HCT116 (cell line): ENCODE results near the gene FAP. TPM values are rescaled to one million over a fixed set of nuclear protein-coding genes. Genes with fewer than 3 reads are reported as not detected.

Source experiments
- ATAC-seq: fragments of 200-7000 bp; cut with Tn5 transposase; 2 replicates; pipeline ENCODE4 v1.9.1; 2020; ENCODE audit warnings: mild to moderate bottlenecking, moderate library complexity
- BruUV-seq: library from RNA; stranded (reverse); fragments of 400-500 nt; replicated peaks from 2 replicates; lab custom pipeline; 2021; lab: Mats Ljungman, UMichigan
- CTCF ChIA-PET: fragments of 300-600 bp; sonication (Branson Sonifier 250); formaldehyde crosslinking; loops from one replicate; lab custom pipeline; 2021; ENCODE audit warnings: antibody characterized with exemption; lab: Charles Lee
- POLR2A ChIA-PET: fragments of 300-600, 350-600 bp; sonication (Branson Sonifier 250); formaldehyde crosslinking; loops from one replicate; lab custom pipeline; 2021; ENCODE audit warnings: antibody characterized with exemption; lab: Charles Lee
- RAD21 ChIA-PET, 2 experiments: fragments of 300-600 bp; sonication (Branson Sonifier 250); formaldehyde crosslinking; loops; one replicate each; lab custom pipeline; 2023; ENCODE audit warnings: low total read pairs in 2 of 2; ENCODE audit not compliant: uncharacterized antibody in 2 of 2, unreplicated experiment in 2 of 2, low non-redundant PET in 1 of 2; lab: Charles Lee
- DNase-seq: peaks from one replicate; pipeline ENCODE4 v3.0.0-alpha.2; 2010; ENCODE audit warnings: low read depth, low spot score
- H2AFZ ChIP-seq: fragments of 200-600 bp; shearing (Covaris generic), sonication (generic); 2 replicates; pipeline ENCODE4 v1.6.1; 2017; ENCODE audit warnings: low read depth, mixed run types, mixed read lengths, antibody characterized with exemption, low read length; ENCODE audit not compliant: poor library complexity, severe bottlenecking
- H3K27ac ChIP-seq: 2 replicates; pipeline ENCODE4 v1.5.1; 2012; ENCODE audit warnings: low read depth, low read length
- H3K27me3 ChIP-seq: fragments of 200-600 bp; sonication (generic); 2 replicates; pipeline ENCODE4 v1.6.1; 2016; ENCODE audit warnings: mixed run types, low read length, mixed read lengths; ENCODE audit not compliant: insufficient read depth
- H3K36me3 ChIP-seq, 2 experiments: fragments of 200-500 bp in 1 of 2; fragments of 200-600 bp in 1 of 2; sonication (Bioruptor generic) in 1 of 2; sonication (generic) in 1 of 2; 2 replicates each; pipeline versions ENCODE4 v1.5.1 to v1.6.1; 2014 to 2016; ENCODE audit warnings: low read length in 2 of 2, inconsistent platforms in 1 of 2, mixed read lengths in 1 of 2, mixed run types in 1 of 2; ENCODE audit not compliant: insufficient read depth in 2 of 2, control insufficient read depth in 1 of 2
- H3K4me1 ChIP-seq, 2 experiments: fragments of 200-600 bp in 1 of 2; sonication (generic) in 1 of 2; 2 replicates each; pipeline versions ENCODE4 v1.5.1 to v1.6.1; 2012 to 2017; ENCODE audit warnings: low read length in 2 of 2, inconsistent platforms in 1 of 2, mild to moderate bottlenecking in 1 of 2, mixed read lengths in 1 of 2, mixed run types in 1 of 2, moderate library complexity in 1 of 2; ENCODE audit not compliant: insufficient read depth in 2 of 2, control insufficient read depth in 1 of 2
- H3K4me2 ChIP-seq: fragments of 200-600 bp; sonication (generic); 2 replicates; pipeline ENCODE4 v1.6.1; 2017; ENCODE audit warnings: mixed run types, low read length, mixed read lengths
- H3K4me3 ChIP-seq, 2 experiments: fragments of 200-600 bp in 1 of 2; sonication (generic) in 1 of 2; replicated peaks in 1 of 2; 2 replicates each; pipeline ENCODE4 v1.5.1; 2011 to 2016; ENCODE audit warnings: low read length in 2 of 2, control low read depth in 1 of 2, low read depth in 1 of 2, mild to moderate bottlenecking in 1 of 2, mixed read lengths in 1 of 2, mixed run types in 1 of 2
- H3K79me2 ChIP-seq: fragments of 200-600 bp; sonication (generic); 2 replicates; pipeline ENCODE4 v1.6.1; 2017; ENCODE audit warnings: mild to moderate bottlenecking, mixed run types, low read length, moderate library complexity, mixed read lengths; ENCODE audit not compliant: insufficient read depth
- H3K9ac ChIP-seq: fragments of 200-600 bp; sonication (generic); 2 replicates; pipeline ENCODE4 v1.6.1; 2016; ENCODE audit warnings: low read length, mixed read lengths
- H3K9me2 ChIP-seq: fragments of 200-600 bp; sonication (generic), shearing (Covaris generic); 2 replicates; pipeline ENCODE4 v1.6.1; 2017; ENCODE audit warnings: mixed run types, mild to moderate bottlenecking, moderate library complexity; ENCODE audit not compliant: insufficient read depth
- H3K9me3 ChIP-seq, 2 experiments: fragments of 200-500 bp in 1 of 2; fragments of 200-600 bp in 1 of 2; sonication (Bioruptor generic) in 1 of 2; sonication (generic) in 1 of 2; 2 replicates each; pipeline ENCODE4 v1.6.1; 2014 to 2017; ENCODE audit warnings: low read length in 2 of 2, mixed read lengths in 2 of 2, inconsistent platforms in 1 of 2, low read depth in 1 of 2, mild to moderate bottlenecking in 1 of 2, mixed run types in 1 of 2, moderate library complexity in 1 of 2; ENCODE audit not compliant: control insufficient read depth in 1 of 2, insufficient read depth in 1 of 2
- H4K20me1 ChIP-seq: fragments of 200-600 bp; sonication (generic), shearing (Covaris generic); 2 replicates; pipeline ENCODE4 v1.6.1; 2017; ENCODE audit warnings: mixed run types, mild to moderate bottlenecking, moderate library complexity; ENCODE audit not compliant: insufficient read depth
- CEBPB ChIP-seq: IDR thresholded peaks from 2 replicates; pipeline ENCODE4 v1.6.1; 2012; ENCODE audit warnings: low read depth
- EGR1 ChIP-seq: IDR thresholded peaks from 2 replicates; pipeline ENCODE4 v1.6.1; 2012; ENCODE audit warnings: low read depth
- EZH2phosphoT487 ChIP-seq: fragments of 200-600 bp; IDR thresholded peaks from 2 replicates; pipeline ENCODE4 v1.6.1; 2018; ENCODE audit warnings: antibody characterized with exemption, borderline replicate concordance
- FOSL1 ChIP-seq: IDR thresholded peaks from 2 replicates; pipeline ENCODE4 v1.6.1; 2012; ENCODE audit warnings: low read depth
- MAX ChIP-seq: IDR thresholded peaks from 2 replicates; pipeline ENCODE4 v1.6.1; 2012
- POLR2A ChIP-seq: IDR thresholded peaks from 2 replicates; pipeline ENCODE4 v1.7.0; 2011; ENCODE audit warnings: borderline replicate concordance; ENCODE audit not compliant: insufficient read depth, insufficient read length; ENCODE audit errors: extremely low read depth
- SP1 ChIP-seq: IDR thresholded peaks from 2 replicates; pipeline ENCODE4 v1.6.1; 2012; ENCODE audit warnings: low read depth
- SRF ChIP-seq: IDR thresholded peaks from 2 replicates; pipeline ENCODE4 v1.6.1; 2012; ENCODE audit warnings: low read depth
- YY1 ChIP-seq: IDR thresholded peaks from 2 replicates; pipeline ENCODE4 v1.6.1; 2011; ENCODE audit warnings: low read length, low read depth, moderate library complexity, mild to moderate bottlenecking; ENCODE audit not compliant: insufficient replicate concordance; ENCODE audit errors: extremely low read depth
- ZFX ChIP-seq: fragments of 450-650 bp; IDR thresholded peaks from 2 replicates; pipeline ENCODE4 v1.6.1; 2017
- intact Hi-C: fragments of 100-400 bp; cut with micrococcal nuclease; formaldehyde crosslinking; loops from 2 replicates; pipeline ENCODE4 v1.10.0; 2022
- total RNA-seq: library from RNA; stranded (reverse); gene quantifications from one replicate; pipeline ENCODE4 v1.2.1, GENCODE V29; 2021; ENCODE audit not compliant: unreplicated experiment
- TF ChIP-seq, protein P1 (sequence below), 3 experiments: fragments of 200-600 bp in 1 of 3; sonication (generic) in 1 of 3; IDR thresholded peaks in 2 of 3; conservative IDR thresholded peaks in 1 of 3; 2 replicates each; pipeline ENCODE4 v1.5.1; 2012 to 2017; ENCODE audit warnings: low read depth in 2 of 3, low read length in 2 of 3, antibody characterized with exemption in 1 of 3, borderline replicate concordance in 1 of 3, control low read depth in 1 of 3, mild to moderate bottlenecking in 1 of 3, mixed read lengths in 1 of 3, mixed run types in 1 of 3, moderate library complexity in 1 of 3; ENCODE audit not compliant: insufficient read depth in 1 of 3
- TF ChIP-seq, protein P2 (sequence below): IDR thresholded peaks from 2 replicates; pipeline ENCODE4 v1.6.1; 2012; ENCODE audit warnings: low read depth

Gene FAP
- total RNA-seq, 1 experiment from 2014 or later: not detected

- ATAC-seq (no peak), DNase-seq (no peak)
- H3K36me3 ChIP-seq: no peaks in the 10 kb centered on the region
- ChIA-PET RAD21 (no interaction called here), POLR2A (no interaction called here), CTCF (no interaction called here)
- H3K4me3 ChIP-seq: no peak overlapping the region
- no peak overlapping the region for H3K27ac ChIP-seq
- no peaks in the 10 kb centered on the region for H3K27me3 ChIP-seq
- no TSS peak for BruUV-seq
- H4K20me1 ChIP-seq: no peaks in the 10 kb centered on the region
- H3K79me2 ChIP-seq: no peaks in the 10 kb centered on the region
- no peaks in the 10 kb centered on the region for H3K9me2 ChIP-seq
- intact Hi-C loops: no loop called here
- H3K4me2 ChIP-seq: no peak overlapping the region
- H2AFZ ChIP-seq: no peak overlapping the region
- no peak overlapping the region for H3K9ac ChIP-seq
- no peaks in the 10 kb centered on the region for H3K4me1 ChIP-seq
- TF ChIP-seq ZFX: no peak
- TF ChIP-seq, all 23 proteins: peak for 0
- H3K9me3 ChIP-seq: no peaks in the 10 kb centered on the region
These were observed 41.0 kb downstream of the FAP start for GRCh38 chr2:162202203-162202602.

DNA sequence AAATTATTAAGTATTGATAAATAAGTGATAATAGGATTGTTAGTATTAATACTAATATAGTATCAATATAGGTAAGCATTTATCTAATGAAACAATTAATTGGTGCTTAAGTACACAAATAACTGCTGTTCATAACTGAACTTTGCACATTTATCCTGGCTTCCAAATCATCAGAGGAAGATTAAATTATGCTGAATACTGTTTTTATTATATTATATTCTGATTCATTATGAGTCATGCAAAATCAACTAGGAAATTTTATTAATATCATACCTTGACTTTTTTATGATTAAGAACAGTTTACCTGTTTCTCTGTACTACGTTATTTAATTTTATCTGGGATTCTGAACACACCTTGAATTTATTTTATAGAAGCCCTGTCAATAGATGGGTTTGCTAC lies 42.6 kb downstream of the FAP start:
- CTCF ChIA-PET: no interaction called here
- BruUV-seq: no TSS peak
- no peak overlapping the region for H2AFZ ChIP-seq
- H3K27ac ChIP-seq: no peak overlapping the region
- H3K79me2 ChIP-seq: no peaks in the 10 kb centered on the region
- intact Hi-C loops: no loop called here
- no peaks in the 10 kb centered on the region for H3K4me1 ChIP-seq
- no peak for ATAC-seq
- no peak for DNase-seq
- no peaks in the 10 kb centered on the region for H3K9me2 ChIP-seq
- POLR2A ChIA-PET: no interaction called here
- no peak overlapping the region for H3K4me2 ChIP-seq
- no peaks in the 10 kb centered on the region for H3K36me3 ChIP-seq
- no peaks in the 10 kb centered on the region for H3K9me3 ChIP-seq
- no peak overlapping the region for H3K4me3 ChIP-seq
- no peak overlapping the region for H3K9ac ChIP-seq
- no peak for TF ChIP-seq EGR1
- TF ChIP-seq EZH2phosphoT487: no peak
- no peak for TF ChIP-seq FOSL1
- no peak for TF ChIP-seq MAX
- no peak for TF ChIP-seq SP1
- TF ChIP-seq CEBPB: no peak
- no peak for TF ChIP-seq POLR2A
- TF ChIP-seq, protein P1, sequence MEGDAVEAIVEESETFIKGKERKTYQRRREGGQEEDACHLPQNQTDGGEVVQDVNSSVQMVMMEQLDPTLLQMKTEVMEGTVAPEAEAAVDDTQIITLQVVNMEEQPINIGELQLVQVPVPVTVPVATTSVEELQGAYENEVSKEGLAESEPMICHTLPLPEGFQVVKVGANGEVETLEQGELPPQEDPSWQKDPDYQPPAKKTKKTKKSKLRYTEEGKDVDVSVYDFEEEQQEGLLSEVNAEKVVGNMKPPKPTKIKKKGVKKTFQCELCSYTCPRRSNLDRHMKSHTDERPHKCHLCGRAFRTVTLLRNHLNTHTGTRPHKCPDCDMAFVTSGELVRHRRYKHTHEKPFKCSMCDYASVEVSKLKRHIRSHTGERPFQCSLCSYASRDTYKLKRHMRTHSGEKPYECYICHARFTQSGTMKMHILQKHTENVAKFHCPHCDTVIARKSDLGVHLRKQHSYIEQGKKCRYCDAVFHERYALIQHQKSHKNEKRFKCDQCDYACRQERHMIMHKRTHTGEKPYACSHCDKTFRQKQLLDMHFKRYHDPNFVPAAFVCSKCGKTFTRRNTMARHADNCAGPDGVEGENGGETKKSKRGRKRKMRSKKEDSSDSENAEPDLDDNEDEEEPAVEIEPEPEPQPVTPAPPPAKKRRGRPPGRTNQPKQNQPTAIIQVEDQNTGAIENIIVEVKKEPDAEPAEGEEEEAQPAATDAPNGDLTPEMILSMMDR (IDR thresholded peaks at IDR 0.05 in 2 of 3, conservative IDR thresholded peaks at IDR 0.05 in 1 of 3; ENCODE audit: borderline replicate concordance in 1 of 3, insufficient read depth in 1 of 3, low read depth in 2 of 3, low read length in 2 of 3): no peak
- no peak for TF ChIP-seq SRF
- TF ChIP-seq, protein P2, sequence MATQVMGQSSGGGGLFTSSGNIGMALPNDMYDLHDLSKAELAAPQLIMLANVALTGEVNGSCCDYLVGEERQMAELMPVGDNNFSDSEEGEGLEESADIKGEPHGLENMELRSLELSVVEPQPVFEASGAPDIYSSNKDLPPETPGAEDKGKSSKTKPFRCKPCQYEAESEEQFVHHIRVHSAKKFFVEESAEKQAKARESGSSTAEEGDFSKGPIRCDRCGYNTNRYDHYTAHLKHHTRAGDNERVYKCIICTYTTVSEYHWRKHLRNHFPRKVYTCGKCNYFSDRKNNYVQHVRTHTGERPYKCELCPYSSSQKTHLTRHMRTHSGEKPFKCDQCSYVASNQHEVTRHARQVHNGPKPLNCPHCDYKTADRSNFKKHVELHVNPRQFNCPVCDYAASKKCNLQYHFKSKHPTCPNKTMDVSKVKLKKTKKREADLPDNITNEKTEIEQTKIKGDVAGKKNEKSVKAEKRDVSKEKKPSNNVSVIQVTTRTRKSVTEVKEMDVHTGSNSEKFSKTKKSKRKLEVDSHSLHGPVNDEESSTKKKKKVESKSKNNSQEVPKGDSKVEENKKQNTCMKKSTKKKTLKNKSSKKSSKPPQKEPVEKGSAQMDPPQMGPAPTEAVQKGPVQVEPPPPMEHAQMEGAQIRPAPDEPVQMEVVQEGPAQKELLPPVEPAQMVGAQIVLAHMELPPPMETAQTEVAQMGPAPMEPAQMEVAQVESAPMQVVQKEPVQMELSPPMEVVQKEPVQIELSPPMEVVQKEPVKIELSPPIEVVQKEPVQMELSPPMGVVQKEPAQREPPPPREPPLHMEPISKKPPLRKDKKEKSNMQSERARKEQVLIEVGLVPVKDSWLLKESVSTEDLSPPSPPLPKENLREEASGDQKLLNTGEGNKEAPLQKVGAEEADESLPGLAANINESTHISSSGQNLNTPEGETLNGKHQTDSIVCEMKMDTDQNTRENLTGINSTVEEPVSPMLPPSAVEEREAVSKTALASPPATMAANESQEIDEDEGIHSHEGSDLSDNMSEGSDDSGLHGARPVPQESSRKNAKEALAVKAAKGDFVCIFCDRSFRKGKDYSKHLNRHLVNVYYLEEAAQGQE: no peak
- TF ChIP-seq YY1: no peak
- H3K27me3 ChIP-seq: no peaks in the 10 kb centered on the region
- no peaks in the 10 kb centered on the region for H4K20me1 ChIP-seq
- RAD21 ChIA-PET: no interaction called here
